A549 (cell line): ENCODE measurements around the gene SYNCRIP. TPM values are rescaled to one million over a fixed set of nuclear protein-coding genes. Genes with fewer than 3 reads are reported as not detected.
A peak's percentile ranks its signal among the peaks of the same experiment; 100 is the strongest.

ENCODE experiments used
- ATAC-seq, 2 experiments: fragments of 200-7000 bp in 1 of 2; fragments of >200 bp in 1 of 2; cut with Nextera tagmentation in 1 of 2; cut with Tn5 transposase in 1 of 2; 3 replicates each; pipeline versions ENCODE4 v1.8.0 to v1.9.1; 2018 to 2020; ENCODE audit warnings: mild to moderate bottlenecking in 1 of 2, moderate library complexity in 1 of 2
- CTCF ChIA-PET: fragments of 300-600 bp; sonication (Branson Sonifier 250); formaldehyde crosslinking; extraction: SDS; loops from one replicate; lab custom pipeline; 2021; ENCODE audit warnings: antibody characterized with exemption, inconsistent platforms; lab: Yijun Ruan, JAX
- POLR2A ChIA-PET: fragments of 350-600 bp; formaldehyde crosslinking; extraction: SDS; loops from one replicate; lab custom pipeline; 2021; ENCODE audit warnings: antibody characterized with exemption, inconsistent platforms; lab: Yijun Ruan, JAX
- DNase-seq, 2 experiments: peaks; one replicate each; pipeline versions ENCODE4 v3.0.0 to v3.0.0-alpha.2; 2011 to 2016; ENCODE audit warnings: low read depth in 1 of 2, low spot score in 1 of 2
- FAIRE-seq: peaks from 2 replicates; lab custom pipeline; 2011; peaks lifted over from hg19 to GRCh38; lab: Jason Lieb, UNC
- H3K27ac ChIP-seq, 2 experiments: fragments of >200 bp; sonication (Bioruptor Twin); formaldehyde crosslinking; 3 replicates each; pipeline ENCODE4 v1.5.1; 2016 to 2017
- H3K4me1 ChIP-seq: fragments of >200 bp; sonication (Bioruptor Twin); formaldehyde crosslinking; 3 replicates; pipeline ENCODE4 v1.6.1; 2016
- H3K4me2 ChIP-seq: fragments of >200 bp; sonication (Bioruptor Twin); formaldehyde crosslinking; 3 replicates; pipeline ENCODE4 v1.6.1; 2016
- H3K4me3 ChIP-seq: fragments of >200 bp; sonication (Bioruptor Twin); formaldehyde crosslinking; 3 replicates; pipeline ENCODE4 v1.5.1; 2016
- H3K9me3 ChIP-seq: fragments of >200 bp; sonication (Bioruptor Twin); formaldehyde crosslinking; 3 replicates; pipeline ENCODE4 v1.6.1; 2016
- CBX2 ChIP-seq: fragments of 200-600 bp; sonication (generic); IDR thresholded peaks from 2 replicates; pipeline ENCODE4 v1.6.1; 2016; ENCODE audit warnings: low read depth, mild to moderate bottlenecking, borderline replicate concordance
- CEBPB ChIP-seq, 2 experiments: fragments of >200 bp in 1 of 2; sonication (Bioruptor Twin) in 1 of 2; formaldehyde crosslinking in 1 of 2; IDR thresholded peaks; 2 replicates each; pipeline ENCODE4 v1.6.1; 2012 to 2016
- CHD4 ChIP-seq: fragments of 200-600 bp; sonication (generic); IDR thresholded peaks from 2 replicates; pipeline ENCODE4 v1.6.1; 2016; ENCODE audit warnings: antibody characterized with exemption, mild to moderate bottlenecking, borderline replicate concordance
- EHF ChIP-seq: fragments of 250-450 bp; sonication (Bioruptor Pico); IDR thresholded peaks from 2 replicates; pipeline ENCODE4 v1.5.0; 2020; ENCODE audit warnings: mild to moderate bottlenecking
- HOXB5 ChIP-seq: fragments of 250-450 bp; sonication (Bioruptor Pico); IDR thresholded peaks from 2 replicates; pipeline ENCODE4 v1.5.0; 2020; ENCODE audit warnings: mild to moderate bottlenecking, moderate library complexity
- KDM1A ChIP-seq: fragments of 200-600 bp; sonication (generic); IDR thresholded peaks from 2 replicates; pipeline ENCODE4 v1.6.1; 2016; ENCODE audit warnings: low read depth, mild to moderate bottlenecking
- MAFK ChIP-seq: fragments of 450-650 bp; IDR thresholded peaks from 2 replicates; pipeline ENCODE4 v1.6.1; 2014; ENCODE audit not compliant: partially characterized antibody
- MAZ ChIP-seq: fragments of 150-350 bp; IDR thresholded peaks from 2 replicates; pipeline ENCODE4 v1.6.1; 2014; ENCODE audit warnings: antibody characterized with exemption, low read depth, low read length, borderline replicate concordance
- RFX5 ChIP-seq: fragments of 450-650 bp; IDR thresholded peaks from 2 replicates; pipeline ENCODE4 v1.7.1; 2014; ENCODE audit warnings: antibody characterized with exemption, mild to moderate bottlenecking, moderate library complexity
- SMC3 ChIP-seq: fragments of >200 bp; sonication (Bioruptor Twin); formaldehyde crosslinking; IDR thresholded peaks from 3 replicates; pipeline ENCODE4 v1.6.1; 2018; ENCODE audit warnings: inconsistent platforms
- TFCP2L1 ChIP-seq: fragments of 250-450 bp; sonication (Bioruptor Pico); IDR thresholded peaks from 2 replicates; pipeline ENCODE4 v1.5.0; 2021; ENCODE audit warnings: mild to moderate bottlenecking
- ZC3H11A ChIP-seq: fragments of 450-650 bp; IDR thresholded peaks from 2 replicates; pipeline ENCODE4 v1.6.1; 2014; ENCODE audit warnings: antibody characterized with exemption, mild to moderate bottlenecking
- WGBS: methylation state at CpG from one replicate; pipeline ENCODE4 v1.1.6; 2017; ENCODE audit errors: missing lambda C conversion rate; 5-methylcytosine and 5-hydroxymethylcytosine counted together
- polyA plus RNA-seq, 4 experiments: library from polyadenylated mRNA; depleted of rRNA in 3 of 4; stranded (reverse); fragments of >200 nt; fragmentation: RNase III in 1 of 4; extraction: RNeasy Plus Mini Kit Qiagen cat#74134 plus additional on column Dnase treatment in 1 of 4; gene quantifications; 2 replicates in 3 of 4; 3 replicates in 1 of 4; pipeline ENCODE4 v1.2.3, GENCODE V29; 2011 to 2017
- TF ChIP-seq, protein P1 (sequence below): fragments of 250-450 bp; sonication (Bioruptor Pico); IDR thresholded peaks from 2 replicates; pipeline ENCODE4 v1.5.0; 2020; ENCODE audit warnings: low read depth, mild to moderate bottlenecking, moderate library complexity
- TF ChIP-seq, protein P2 (sequence below): IDR thresholded peaks from 2 replicates; pipeline ENCODE4 v1.6.1; 2012
- TF ChIP-seq, protein P3 (sequence below): fragments of 250-450 bp; sonication (Bioruptor Pico); IDR thresholded peaks from 2 replicates; pipeline ENCODE4 v1.5.0; 2021; ENCODE audit warnings: mild to moderate bottlenecking, moderate library complexity, borderline replicate concordance

SYNCRIP gene
- polyA plus RNA-seq, 2 of the 4 experiments (the other 2 are of a cell fraction), result 47.5 to 102 TPM

DNA sequence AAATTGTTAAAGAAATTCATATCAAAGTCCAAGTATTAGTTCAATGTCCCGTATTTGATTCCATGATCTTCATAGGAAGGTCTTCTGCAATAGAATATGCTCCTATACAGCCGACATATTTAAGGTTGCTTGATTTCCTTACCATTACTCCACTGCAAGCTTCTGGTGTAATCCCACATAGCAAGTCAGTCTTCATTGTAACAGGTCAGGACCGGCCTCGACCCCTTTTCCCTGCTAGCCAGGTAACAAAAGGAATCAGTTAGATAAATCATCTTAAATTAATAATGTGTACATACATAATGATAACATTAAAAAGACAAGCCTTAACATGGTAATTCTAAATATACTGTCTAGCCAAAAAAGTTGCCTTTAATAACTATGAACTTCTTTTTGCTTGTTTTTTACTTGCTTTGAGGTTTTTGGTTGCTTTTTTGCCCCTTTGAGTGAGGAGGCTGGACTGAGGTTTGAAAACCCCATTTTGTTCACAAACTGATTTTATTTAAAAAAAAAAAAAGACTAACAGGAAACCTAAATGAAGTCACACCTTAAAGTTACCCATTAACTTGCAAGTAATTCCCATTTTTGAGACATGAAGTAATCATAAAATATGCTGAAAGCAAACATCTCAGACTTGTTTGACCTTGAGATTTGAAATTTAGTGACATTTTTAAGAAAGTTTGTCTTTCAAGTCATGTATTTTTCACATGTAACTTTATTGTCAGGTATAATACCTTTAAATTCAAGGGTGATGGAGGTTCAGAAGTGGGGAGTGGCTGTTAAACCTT is 29.8 kb downstream of the SYNCRIP start:
- Histone ChIP-seq H3K9me3 (no peaks in the 10 kb centered on the region), H3K4me2 (peak overlapping the region; percentile 48; the same call in 2 of the 3 replicates), H3K27ac (no peak overlapping the region), H3K4me3 (no peak overlapping the region), H3K4me1 (peaks cover 26% of the 10 kb centered on the region)
- ChIA-PET CTCF (interaction anchor here (1.1 kb wide), 1 partner anchor 12 kb away, joined by 3 read pairs; no protein-coding TSS in a partner anchor), POLR2A (no interaction called here)
- no peak for ATAC-seq
- WGBS, result 92% methylated on average over 4 of the region's 4 CpGs
- DNase-seq, result peak in 1 of 2 experiments; percentile 11
- TF ChIP-seq EHF (CRISPR knock-in tag) (no peak), TFCP2L1 (CRISPR knock-in tag) (no peak)
- FAIRE-seq, result no peak

DNA sequence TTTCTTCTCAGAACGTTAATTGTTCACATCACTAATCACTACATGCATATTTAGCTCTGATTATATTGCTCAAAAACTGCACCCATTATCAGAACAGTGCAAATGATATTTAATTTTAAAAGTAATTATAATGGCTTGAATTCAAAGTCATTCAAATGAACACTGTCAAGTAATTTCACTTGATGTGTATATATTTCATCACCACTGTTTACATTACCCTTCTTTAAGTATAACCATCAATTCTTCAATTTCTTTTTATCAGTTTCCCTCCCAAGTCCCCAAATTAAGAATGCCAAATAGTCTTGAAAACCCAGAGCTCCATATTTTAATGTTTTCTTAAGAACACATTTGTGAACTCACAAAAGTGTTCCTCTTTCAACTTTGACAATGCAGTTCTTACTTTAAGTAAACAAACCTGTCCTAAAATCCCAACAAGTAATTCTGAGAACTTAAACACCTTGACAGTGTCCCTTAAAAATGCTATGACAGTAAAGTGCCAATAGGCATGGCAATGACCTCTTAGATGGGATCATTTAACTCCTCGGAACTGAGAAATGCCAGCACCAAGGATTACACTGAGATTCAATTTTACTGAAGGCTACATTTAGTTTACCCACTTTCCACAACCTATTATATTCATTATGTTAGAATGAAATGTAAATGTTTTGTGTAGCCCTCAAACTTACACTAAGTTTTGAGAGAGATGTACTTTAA is 32.3 kb downstream of the SYNCRIP start:
- H3K4me2 ChIP-seq, result no peak overlapping the region
- ChIA-PET CTCF (no interaction called here), POLR2A (interaction anchor here (0.6 kb wide), 1 partner anchor 34 kb away, joined by 3 read pairs; no protein-coding TSS in a partner anchor)
- no peaks in the 10 kb centered on the region for H3K9me3 ChIP-seq
- no peak overlapping the region for H3K27ac ChIP-seq
- FAIRE-seq, result no peak
- ATAC-seq, result no peak
- whole genome bisulfite sequencing, result 79% methylated on average over 2 of the region's 2 CpGs
- H3K4me3 ChIP-seq, result no peak overlapping the region
- peaks cover 26% of the 10 kb centered on the region for H3K4me1 ChIP-seq
- TF ChIP-seq, protein P1, sequence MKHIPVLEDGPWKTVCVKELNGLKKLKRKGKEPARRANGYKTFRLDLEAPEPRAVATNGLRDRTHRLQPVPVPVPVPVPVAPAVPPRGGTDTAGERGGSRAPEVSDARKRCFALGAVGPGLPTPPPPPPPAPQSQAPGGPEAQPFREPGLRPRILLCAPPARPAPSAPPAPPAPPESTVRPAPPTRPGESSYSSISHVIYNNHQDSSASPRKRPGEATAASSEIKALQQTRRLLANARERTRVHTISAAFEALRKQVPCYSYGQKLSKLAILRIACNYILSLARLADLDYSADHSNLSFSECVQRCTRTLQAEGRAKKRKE (CRISPR knock-in tag), result no peak
- TF ChIP-seq EHF (CRISPR knock-in tag) (no peak), HOXB5 (CRISPR knock-in tag) (no peak), MAZ (no peak), SMC3 (no peak), MAFK (no peak), CEBPB (IDR thresholded peaks at IDR 0.05) (no peak), CHD4 (no peak)
- TF ChIP-seq, protein P2, sequence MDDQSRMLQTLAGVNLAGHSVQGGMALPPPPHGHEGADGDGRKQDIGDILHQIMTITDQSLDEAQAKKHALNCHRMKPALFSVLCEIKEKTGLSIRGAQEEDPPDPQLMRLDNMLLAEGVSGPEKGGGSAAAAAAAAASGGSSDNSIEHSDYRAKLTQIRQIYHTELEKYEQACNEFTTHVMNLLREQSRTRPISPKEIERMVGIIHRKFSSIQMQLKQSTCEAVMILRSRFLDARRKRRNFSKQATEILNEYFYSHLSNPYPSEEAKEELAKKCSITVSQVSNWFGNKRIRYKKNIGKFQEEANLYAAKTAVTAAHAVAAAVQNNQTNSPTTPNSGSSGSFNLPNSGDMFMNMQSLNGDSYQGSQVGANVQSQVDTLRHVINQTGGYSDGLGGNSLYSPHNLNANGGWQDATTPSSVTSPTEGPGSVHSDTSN, result no peak
- TF ChIP-seq, protein P3, sequence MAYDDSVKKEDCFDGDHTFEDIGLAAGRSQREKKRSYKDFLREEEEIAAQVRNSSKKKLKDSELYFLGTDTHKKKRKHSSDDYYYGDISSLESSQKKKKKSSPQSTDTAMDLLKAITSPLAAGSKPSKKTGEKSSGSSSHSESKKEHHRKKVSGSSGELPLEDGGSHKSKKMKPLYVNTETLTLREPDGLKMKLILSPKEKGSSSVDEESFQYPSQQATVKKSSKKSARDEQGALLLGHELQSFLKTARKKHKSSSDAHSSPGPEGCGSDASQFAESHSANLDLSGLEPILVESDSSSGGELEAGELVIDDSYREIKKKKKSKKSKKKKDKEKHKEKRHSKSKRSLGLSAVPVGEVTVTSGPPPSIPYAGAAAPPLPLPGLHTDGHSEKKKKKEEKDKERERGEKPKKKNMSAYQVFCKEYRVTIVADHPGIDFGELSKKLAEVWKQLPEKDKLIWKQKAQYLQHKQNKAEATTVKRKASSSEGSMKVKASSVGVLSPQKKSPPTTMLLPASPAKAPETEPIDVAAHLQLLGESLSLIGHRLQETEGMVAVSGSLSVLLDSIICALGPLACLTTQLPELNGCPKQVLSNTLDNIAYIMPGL (CRISPR knock-in tag), result no peak
- TF ChIP-seq, all 56 proteins: peak for 0
- DNase-seq, result no peak

DNA sequence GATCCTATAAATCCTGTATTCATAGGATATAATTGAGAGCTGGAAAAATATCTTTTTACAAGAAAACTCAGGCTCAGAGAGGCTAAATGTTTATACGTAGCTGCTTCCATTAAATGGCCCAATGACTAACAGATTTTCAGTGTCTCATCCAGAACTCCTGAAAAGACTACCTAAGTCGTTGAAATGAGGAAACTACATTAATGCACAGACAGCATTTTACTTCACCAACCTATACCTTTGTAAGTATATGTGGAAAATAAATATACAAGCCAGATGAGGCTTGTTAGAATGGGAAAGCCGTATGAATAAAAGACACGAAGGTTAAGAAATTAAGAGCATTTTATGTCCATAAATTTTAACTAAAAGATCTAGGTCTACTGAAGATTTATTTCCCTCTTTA is 40.6 kb downstream of the SYNCRIP start:
- no peak overlapping the region for H3K4me3 ChIP-seq
- no peak overlapping the region for H3K4me2 ChIP-seq
- H3K4me1 ChIP-seq, result no peaks in the 10 kb centered on the region
- ChIA-PET POLR2A (interaction anchor here (0.9 to 1.0 kb wide), 2 partner anchors 9 to 77 kb away, joined by 4 to 6 read pairs; partner anchors contain the start of gene SNX14), CTCF (interaction anchor here (1.3 kb wide), 1 partner anchor 9 kb away, joined by 4 read pairs; the partner anchor contains the start of gene SNX14)
- WGBS, result 89% methylated on average over 4 of the region's 4 CpGs
- no peaks in the 10 kb centered on the region for H3K9me3 ChIP-seq
- no peak for TF ChIP-seq KDM1A
- no peak for TF ChIP-seq RFX5
- TF ChIP-seq ZC3H11A, result no peak
- TF ChIP-seq CBX2, result no peak
- TF ChIP-seq SMC3, result no peak
- TF ChIP-seq MAFK, result peak; percentile 28
- FAIRE-seq, result no peak
- no peak for DNase-seq
- no peak overlapping the region for H3K27ac ChIP-seq
- no peak for ATAC-seq
